Measurements from ENCODE around the gene EXOSC7. TPM values are rescaled to one million over a fixed set of nuclear protein-coding genes. Genes with fewer than 3 reads are reported as not detected.

Gene EXOSC7
- total RNA-seq, 1 donor from 2014 or later = 62.1 TPM

GRCh38 chr3:45055411-45056143, 79.5 kb downstream of the EXOSC7 start:
- DNase-seq (ENCODE audit: low spot score) = no peak

- DNase-seq (ENCODE audit: low spot score) = no peak
Measured at GRCh38 chr3:45056608-45057301, 80.7 kb downstream of the EXOSC7 start.

GRCh38 chr3:45057557-45057956, 81.5 kb downstream of the EXOSC7 start:
- no peak for DNase-seq (ENCODE audit: low spot score)

GRCh38 chr3:45059132-45059531, 83.1 kb downstream of the EXOSC7 start:
- no peak for DNase-seq (ENCODE audit: low spot score)

DNA sequence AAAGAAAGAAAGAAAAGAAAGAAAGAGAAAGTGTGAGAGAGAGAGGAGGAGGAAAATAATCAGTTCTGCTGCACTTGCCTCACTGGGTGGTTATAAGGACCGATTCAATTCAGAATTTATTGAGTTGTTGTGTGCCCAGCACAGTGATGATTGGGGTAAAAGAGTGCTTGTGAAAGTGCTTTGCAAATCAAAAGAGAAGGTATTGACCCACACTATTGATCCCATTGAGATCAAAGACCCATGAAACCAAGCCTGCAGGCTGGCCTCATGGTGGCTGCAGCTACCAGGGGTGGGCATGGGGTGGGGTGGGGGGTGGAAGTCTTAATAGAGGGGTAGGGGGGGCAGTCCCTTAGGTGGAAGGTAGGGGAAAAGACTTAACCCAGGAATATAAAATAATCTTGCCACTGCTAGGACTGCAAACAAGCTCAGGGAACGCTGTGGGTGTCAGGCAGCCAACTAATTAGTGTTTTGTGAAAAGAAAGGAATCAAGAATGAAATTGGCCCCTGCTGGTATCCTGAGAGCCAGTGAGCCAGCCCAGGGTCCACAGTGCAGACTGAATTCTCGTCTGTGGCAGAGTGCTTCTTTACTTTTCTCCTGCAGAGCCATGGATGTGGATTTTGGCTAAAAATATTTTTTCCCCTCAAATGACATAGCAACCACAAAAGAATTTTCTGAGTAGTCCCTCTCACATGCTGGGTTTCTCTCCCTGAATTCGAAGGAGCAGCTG, 84.3 kb downstream of the EXOSC7 start:
- no peak for DNase-seq (ENCODE audit: low spot score)

Other genes with a start within 250 kb of the EXOSC7 start
- 6.3 TPM for gene ZNF501, start 246.6 kb upstream of the EXOSC7 start, total RNA-seq
- 27.4 TPM for gene KIAA1143, start 214.6 kb upstream of the EXOSC7 start, total RNA-seq
- 0.83 TPM for gene KIF15, start 214.4 kb upstream of the EXOSC7 start, total RNA-seq
- 13.1 TPM for gene TMEM42, start 114.3 kb upstream of the EXOSC7 start, total RNA-seq
- not detected for gene TGM4, start 101.6 kb upstream of the EXOSC7 start, total RNA-seq
- gene ZDHHC3, start 70 bp upstream of the EXOSC7 start, total RNA-seq = 151 TPM
- gene CLEC3B, start 50.1 kb downstream of the EXOSC7 start, total RNA-seq = 58.9 TPM
- gene CDCP1, start 170.1 kb downstream of the EXOSC7 start, total RNA-seq = 40.6 TPM

Data from ureter (tissue), 1 donor.